GM19438 (cell line): Measurements from ENCODE around the gene B3GNT7.
"Not testable (repeated sequence)": the region's sequence is repeated elsewhere in the genome, so short reads cannot be mapped to it uniquely, and the experiment has no call there.

Experiments
- ATAC-seq: cut with Tn5 transposase; IDR thresholded peaks from one replicate; pipeline ENCODE4 v1.9.1; 2021; ENCODE audit warnings: low read depth; ENCODE audit not compliant: unreplicated experiment

The B3GNT7 gene

GRCh38 chr2:231364961-231365810 lies 30.3 kb upstream of the B3GNT7 start:
- no peak for ATAC-seq

- ATAC-seq = no peak
These were observed 28.3 kb upstream of the B3GNT7 start for GRCh38 chr2:231367178-231367577.

GRCh38 chr2:231369580-231370428 lies 25.7 kb upstream of the B3GNT7 start:
- no peak for ATAC-seq

GRCh38 chr2:231370429-231370748 lies 25.1 kb upstream of the B3GNT7 start:
- ATAC-seq = no peak

GRCh38 chr2:231370749-231371429 lies 24.6 kb upstream of the B3GNT7 start:
- no peak for ATAC-seq

GRCh38 chr2:231371430-231372054 lies 24.0 kb upstream of the B3GNT7 start:
- no peak for ATAC-seq

GRCh38 chr2:231372326-231372725 lies 23.2 kb upstream of the B3GNT7 start:
- ATAC-seq = no peak

GRCh38 chr2:231373184-231373583 lies 22.3 kb upstream of the B3GNT7 start:
- no peak for ATAC-seq

- no peak for ATAC-seq
These were observed 21.6 kb upstream of the B3GNT7 start for GRCh38 chr2:231373786-231374349.

- no peak for ATAC-seq
These were observed 20.7 kb upstream of the B3GNT7 start for GRCh38 chr2:231374771-231375170.

- ATAC-seq = not testable (repeated sequence)
These were observed 19.4 kb upstream of the B3GNT7 start for GRCh38 chr2:231375994-231376615.

GRCh38 chr2:231376857-231377256 lies 18.7 kb upstream of the B3GNT7 start:
- ATAC-seq = no peak

- ATAC-seq = no peak
These were observed 17.3 kb upstream of the B3GNT7 start for GRCh38 chr2:231378026-231378722.

GRCh38 chr2:231379266-231380215 lies 16.0 kb upstream of the B3GNT7 start:
- ATAC-seq = no peak

GRCh38 chr2:231380307-231380706 lies 15.2 kb upstream of the B3GNT7 start:
- ATAC-seq = no peak

GRCh38 chr2:231380991-231381847 lies 14.3 kb upstream of the B3GNT7 start:
- no peak for ATAC-seq

- no peak for ATAC-seq
These were observed 13.4 kb upstream of the B3GNT7 start for GRCh38 chr2:231382116-231382515.
